ENCODE measurements around the gene RCOR2. TPM values are rescaled to one million over a fixed set of nuclear protein-coding genes. Genes with fewer than 3 reads are reported as not detected.

Gene RCOR2
- total and polyA plus RNA-seq, 2 of the 13 experiments (the other 11 are each of a cell fraction or from before 2014, with no cell fraction given) = 8.3 to 8.5 TPM

DNA sequence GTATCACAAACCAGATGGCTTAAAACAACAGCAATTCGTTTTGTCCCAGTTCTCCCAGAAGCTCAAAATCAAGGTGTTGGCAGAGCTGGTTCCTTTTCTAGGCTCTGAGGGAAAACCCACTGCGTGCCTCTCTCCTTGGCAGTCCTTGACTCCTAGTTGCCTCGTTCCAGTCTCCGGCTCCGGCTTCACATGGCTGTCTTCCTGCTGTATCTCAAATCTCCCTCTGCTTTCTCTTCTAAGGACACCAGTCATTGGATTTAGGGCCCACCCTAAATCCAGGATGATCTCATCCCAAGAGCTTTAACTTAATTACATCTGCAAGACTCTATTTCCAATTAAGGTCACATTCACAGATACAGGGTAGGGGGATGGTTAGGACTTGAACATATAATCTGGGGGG, 12.7 kb upstream of the RCOR2 start (continued):
- TF ChIP-seq, protein P1, sequence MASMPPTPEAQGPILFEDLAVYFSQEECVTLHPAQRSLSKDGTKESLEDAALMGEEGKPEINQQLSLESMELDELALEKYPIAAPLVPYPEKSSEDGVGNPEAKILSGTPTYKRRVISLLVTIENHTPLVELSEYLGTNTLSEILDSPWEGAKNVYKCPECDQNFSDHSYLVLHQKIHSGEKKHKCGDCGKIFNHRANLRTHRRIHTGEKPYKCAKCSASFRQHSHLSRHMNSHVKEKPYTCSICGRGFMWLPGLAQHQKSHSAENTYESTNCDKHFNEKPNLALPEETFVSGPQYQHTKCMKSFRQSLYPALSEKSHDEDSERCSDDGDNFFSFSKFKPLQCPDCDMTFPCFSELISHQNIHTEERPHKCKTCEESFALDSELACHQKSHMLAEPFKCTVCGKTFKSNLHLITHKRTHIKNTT (CRISPR knock-in tag; IDR thresholded peaks at IDR 0.05) = no peak
- TF ChIP-seq NRL (CRISPR knock-in tag; IDR thresholded peaks at IDR 0.05; ENCODE audit: borderline replicate concordance) = no peak
- TF ChIP-seq RBM39 (IDR thresholded peaks at IDR 0.05; ENCODE audit: low read depth, low read length, poor library complexity, severe bottlenecking) = no peak
- TF ChIP-seq MYNN (CRISPR knock-in tag; IDR thresholded peaks at IDR 0.05; ENCODE audit: low read depth) = no peak
- no peak for TF ChIP-seq RFX5 (IDR thresholded peaks at IDR 0.05; ENCODE audit: low read depth, low read length)
- TF ChIP-seq RAD21 (CRISPR knock-in tag; IDR thresholded peaks at IDR 0.05) = no peak
- no peak for TF ChIP-seq FOXK2 (IDR thresholded peaks at IDR 0.05)
- no peak for TF ChIP-seq ZNF768 (CRISPR knock-in tag; IDR thresholded peaks at IDR 0.05)
- TF ChIP-seq ZNF546 (CRISPR knock-in tag; conservative IDR thresholded peaks at IDR 0.05) = no peak
- TF ChIP-seq, protein P2, sequence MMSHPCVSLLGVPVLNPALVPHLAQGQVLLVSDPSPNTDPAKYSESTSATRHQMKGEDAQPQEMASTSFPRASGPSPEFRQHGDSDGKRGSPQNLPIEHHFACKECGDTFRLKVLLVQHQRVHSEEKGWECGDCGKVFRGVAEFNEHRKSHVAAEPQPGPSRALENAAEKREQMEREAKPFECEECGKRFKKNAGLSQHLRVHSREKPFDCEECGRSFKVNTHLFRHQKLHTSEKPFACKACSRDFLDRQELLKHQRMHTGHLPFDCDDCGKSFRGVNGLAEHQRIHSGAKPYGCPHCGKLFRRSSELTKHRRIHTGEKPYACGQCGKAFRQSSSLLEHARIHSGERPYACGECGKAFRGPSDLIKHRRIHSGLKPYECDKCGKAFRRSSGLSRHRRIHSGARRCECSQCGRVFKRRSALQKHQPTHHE (CRISPR knock-in tag; IDR thresholded peaks at IDR 0.05; ENCODE audit: borderline replicate concordance) = no peak

DNA sequence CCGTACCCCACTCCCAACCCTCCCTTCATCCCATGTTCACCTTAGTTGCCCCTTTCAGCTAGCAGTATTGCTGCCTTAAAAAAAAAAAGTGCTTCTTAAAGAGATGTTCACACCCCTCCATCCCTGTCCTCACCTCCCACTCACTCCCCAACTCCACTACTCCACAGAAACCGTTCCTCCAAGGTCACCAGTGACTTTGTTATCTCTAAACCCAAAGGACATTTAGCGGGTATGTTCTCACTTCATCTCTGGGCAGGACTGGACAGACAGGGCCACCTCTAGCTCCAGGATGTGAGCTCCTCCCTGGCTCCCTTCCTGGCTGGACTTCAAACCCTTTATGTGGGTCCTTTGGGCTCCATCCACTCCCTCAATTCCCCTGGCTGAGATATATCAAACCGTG, 6.4 kb upstream of the RCOR2 start:
- Histone ChIP-seq H3K9me3 (ENCODE audit: low read length) (no peaks in the 10 kb centered on the region), H2AFZ (ENCODE audit: low read length) (no peak overlapping the region), H3K9ac (ENCODE audit: insufficient read depth, low read depth, low read length) (no peak overlapping the region), H3K4me2 (ENCODE audit: low read depth, low read length) (no peak overlapping the region), H3K79me2 (ENCODE audit: insufficient read depth, low read length) (no peaks in the 10 kb centered on the region), H3K27ac (ENCODE audit: extremely low read length, insufficient read depth, low read length) (no peak overlapping the region), H4K20me1 (ENCODE audit: insufficient read depth, low read length) (no peaks in the 10 kb centered on the region), H3K4me1 (ENCODE audit: insufficient read depth, low read length) (peaks cover 34% of the 10 kb centered on the region), H3K36me3 (replicated peaks in 1 of 2; ENCODE audit: control insufficient read depth in 1 of 2, insufficient read depth in 2 of 2, low read length in 2 of 2) (no peaks in the 10 kb centered on the region), H3K27me3 (ENCODE audit: control insufficient read depth in 1 of 2, insufficient read depth in 2 of 2, low read length in 2 of 2) (peaks cover 0 to 4% of the 10 kb centered on the region in 2 experiments; a peak in 2 of 5 replicates), H3K4me3 (replicated peaks in 1 of 3; ENCODE audit: insufficient read depth in 1 of 3, low read depth in 2 of 3, low read length in 3 of 3) (no peak overlapping the region)
- ATAC-seq (no peak), DNase-seq (ENCODE audit: low spot score) (no peak), FAIRE-seq (no peak)
- in situ Hi-C loops (cut with HindIII; ENCODE audit: extremely low pct_ligation_motif_present, low pct_unique_long_range_greater_than_20kb) (no loop called here), intact Hi-C loops (cut with micrococcal nuclease; ENCODE audit: unreplicated experiment) (no loop called here)
- ChIA-PET CTCF (ENCODE audit: low intra/inter-chr PET ratio, low total read pairs) (no interaction called here), POLR2A (no interaction called here)
- BruUV-seq (replicated peaks) = no TSS peak
- WGBS (ENCODE audit: low lambda C conversion rate) = 0% methylated on average over 4 of the region's 4 CpGs
- TF ChIP-seq, protein P3, sequence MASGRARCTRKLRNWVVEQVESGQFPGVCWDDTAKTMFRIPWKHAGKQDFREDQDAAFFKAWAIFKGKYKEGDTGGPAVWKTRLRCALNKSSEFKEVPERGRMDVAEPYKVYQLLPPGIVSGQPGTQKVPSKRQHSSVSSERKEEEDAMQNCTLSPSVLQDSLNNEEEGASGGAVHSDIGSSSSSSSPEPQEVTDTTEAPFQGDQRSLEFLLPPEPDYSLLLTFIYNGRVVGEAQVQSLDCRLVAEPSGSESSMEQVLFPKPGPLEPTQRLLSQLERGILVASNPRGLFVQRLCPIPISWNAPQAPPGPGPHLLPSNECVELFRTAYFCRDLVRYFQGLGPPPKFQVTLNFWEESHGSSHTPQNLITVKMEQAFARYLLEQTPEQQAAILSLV (CRISPR knock-in tag; IDR thresholded peaks at IDR 0.05; ENCODE audit: borderline replicate concordance) = no peak
- TF ChIP-seq ZNF674 (CRISPR knock-in tag; IDR thresholded peaks at IDR 0.05; ENCODE audit: low read depth) (no peak), ZNF569 (CRISPR knock-in tag; IDR thresholded peaks at IDR 0.05; ENCODE audit: borderline replicate concordance) (no peak), KLF16 (CRISPR knock-in tag; IDR thresholded peaks at IDR 0.05) (no peak), ZNF546 (CRISPR knock-in tag; conservative IDR thresholded peaks at IDR 0.05) (no peak), ELF4 (CRISPR knock-in tag; IDR thresholded peaks at IDR 0.05; ENCODE audit: borderline replicate concordance) (no peak)
- TF ChIP-seq, protein P4, sequence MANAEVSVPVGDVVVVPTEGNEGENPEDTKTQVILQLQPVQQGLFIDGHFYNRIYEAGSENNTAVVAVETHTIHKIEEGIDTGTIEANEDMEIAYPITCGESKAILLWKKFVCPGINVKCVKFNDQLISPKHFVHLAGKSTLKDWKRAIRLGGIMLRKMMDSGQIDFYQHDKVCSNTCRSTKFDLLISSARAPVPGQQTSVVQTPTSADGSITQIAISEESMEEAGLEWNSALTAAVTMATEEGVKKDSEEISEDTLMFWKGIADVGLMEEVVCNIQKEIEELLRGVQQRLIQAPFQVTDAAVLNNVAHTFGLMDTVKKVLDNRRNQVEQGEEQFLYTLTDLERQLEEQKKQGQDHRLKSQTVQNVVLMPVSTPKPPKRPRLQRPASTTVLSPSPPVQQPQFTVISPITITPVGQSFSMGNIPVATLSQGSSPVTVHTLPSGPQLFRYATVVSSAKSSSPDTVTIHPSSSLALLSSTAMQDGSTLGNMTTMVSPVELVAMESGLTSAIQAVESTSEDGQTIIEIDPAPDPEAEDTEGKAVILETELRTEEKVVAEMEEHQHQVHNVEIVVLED (CRISPR knock-in tag; IDR thresholded peaks at IDR 0.05; ENCODE audit: borderline replicate concordance) = no peak
- TF ChIP-seq, protein P5, sequence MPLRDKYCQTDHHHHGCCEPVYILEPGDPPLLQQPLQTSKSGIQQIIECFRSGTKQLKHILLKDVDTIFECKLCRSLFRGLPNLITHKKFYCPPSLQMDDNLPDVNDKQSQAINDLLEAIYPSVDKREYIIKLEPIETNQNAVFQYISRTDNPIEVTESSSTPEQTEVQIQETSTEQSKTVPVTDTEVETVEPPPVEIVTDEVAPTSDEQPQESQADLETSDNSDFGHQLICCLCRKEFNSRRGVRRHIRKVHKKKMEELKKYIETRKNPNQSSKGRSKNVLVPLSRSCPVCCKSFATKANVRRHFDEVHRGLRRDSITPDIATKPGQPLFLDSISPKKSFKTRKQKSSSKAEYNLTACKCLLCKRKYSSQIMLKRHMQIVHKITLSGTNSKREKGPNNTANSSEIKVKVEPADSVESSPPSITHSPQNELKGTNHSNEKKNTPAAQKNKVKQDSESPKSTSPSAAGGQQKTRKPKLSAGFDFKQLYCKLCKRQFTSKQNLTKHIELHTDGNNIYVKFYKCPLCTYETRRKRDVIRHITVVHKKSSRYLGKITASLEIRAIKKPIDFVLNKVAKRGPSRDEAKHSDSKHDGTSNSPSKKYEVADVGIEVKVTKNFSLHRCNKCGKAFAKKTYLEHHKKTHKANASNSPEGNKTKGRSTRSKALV (CRISPR knock-in tag; IDR thresholded peaks at IDR 0.05) = no peak

All from HepG2 (cell line).